ENCODE data around the gene MDFI. TPM values are rescaled to one million over a fixed set of nuclear protein-coding genes. Genes with fewer than 3 reads are reported as not detected.

The MDFI gene
- polyA plus RNA-seq, 1 experiment = 0.19 TPM

GRCh38 chr6:41675992-41676391 is 37.7 kb downstream of the MDFI start:
- CTCF ChIA-PET = interaction anchor here (0.7 to 1.2 kb wide), 2 partner anchors 308 to 357 kb away, joined by 4 to 16 read pairs; no protein-coding TSS in a partner anchor
- POLR2A ChIA-PET = no interaction called here
- Histone ChIP-seq H3K27me3 (ENCODE audit: control insufficient read depth, insufficient read depth, low read length) (peaks cover 36% of the 10 kb centered on the region), H3K27ac (ENCODE audit: low read depth, low read length) (no peak overlapping the region), H3K4me3 (ENCODE audit: low read depth, low read length) (no peak overlapping the region), H3K9me3 (ENCODE audit: control insufficient read depth, insufficient read depth, low read length) (no peaks in the 10 kb centered on the region)
- DNase-seq (ENCODE audit: low read depth, low spot score) = no peak
- TF ChIP-seq CTCF (IDR thresholded peaks at IDR 0.05; ENCODE audit: low read depth, low read length) = no peak

- no peak for DNase-seq (ENCODE audit: low read depth, low spot score)
- TF ChIP-seq CTCF (IDR thresholded peaks at IDR 0.05; ENCODE audit: low read depth, low read length) = no peak
Measured at GRCh38 chr6:41676431-41676830, 38.2 kb downstream of the MDFI start.

GRCh38 chr6:41677124-41677921 is 39.1 kb downstream of the MDFI start:
- no peaks in the 10 kb centered on the region for H3K9me3 ChIP-seq (ENCODE audit: control insufficient read depth, insufficient read depth, low read length)
- no peak overlapping the region for H3K4me3 ChIP-seq (ENCODE audit: low read depth, low read length)
- no peak for TF ChIP-seq CTCF (IDR thresholded peaks at IDR 0.05; ENCODE audit: low read depth, low read length)
- no peak for DNase-seq (ENCODE audit: low read depth, low spot score)
- H3K27me3 ChIP-seq (ENCODE audit: control insufficient read depth, insufficient read depth, low read length) = peaks cover 29% of the 10 kb centered on the region
- ChIA-PET POLR2A (no interaction called here), CTCF (no interaction called here)
- H3K27ac ChIP-seq (ENCODE audit: low read depth, low read length) = no peak overlapping the region

More at GRCh38 chr6:41676431-41676830, 38.2 kb downstream of the MDFI start:
- Histone ChIP-seq H3K27me3 (ENCODE audit: control insufficient read depth, insufficient read depth, low read length) (peaks cover 36% of the 10 kb centered on the region), H3K27ac (ENCODE audit: low read depth, low read length) (no peak overlapping the region), H3K4me3 (ENCODE audit: low read depth, low read length) (no peak overlapping the region), H3K9me3 (ENCODE audit: control insufficient read depth, insufficient read depth, low read length) (no peaks in the 10 kb centered on the region)
- ChIA-PET CTCF (interaction anchor here (1.2 kb wide), 1 partner anchor 308 kb away, joined by 4 read pairs; no protein-coding TSS in a partner anchor), POLR2A (no interaction called here)

GRCh38 chr6:41678511-41679084 is 40.3 kb downstream of the MDFI start:
- Histone ChIP-seq H3K27me3 (ENCODE audit: control insufficient read depth, insufficient read depth, low read length) (peaks cover 19% of the 10 kb centered on the region), H3K27ac (ENCODE audit: low read depth, low read length) (no peak overlapping the region), H3K4me3 (ENCODE audit: low read depth, low read length) (no peak overlapping the region), H3K9me3 (ENCODE audit: control insufficient read depth, insufficient read depth, low read length) (no peaks in the 10 kb centered on the region; the same call in 1 of the 2 replicates)
- no peak for TF ChIP-seq CTCF (IDR thresholded peaks at IDR 0.05; ENCODE audit: low read depth, low read length)
- CTCF ChIA-PET = interaction anchor here (1.2 to 4.7 kb wide), 3 partner anchors 76 to 309 kb away, joined by 4 to 98 read pairs (median 73); no protein-coding TSS in a partner anchor
- DNase-seq (ENCODE audit: low read depth, low spot score) = no peak
- POLR2A ChIA-PET = no interaction called here

GRCh38 chr6:41679696-41680095 is 41.4 kb downstream of the MDFI start:
- no peak for TF ChIP-seq CTCF (IDR thresholded peaks at IDR 0.05; ENCODE audit: low read depth, low read length)
- Histone ChIP-seq H3K27ac (ENCODE audit: low read depth, low read length) (no peak overlapping the region), H3K4me3 (ENCODE audit: low read depth, low read length) (no peak overlapping the region), H3K9me3 (ENCODE audit: control insufficient read depth, insufficient read depth, low read length) (no peaks in the 10 kb centered on the region; the same call in 1 of the 2 replicates), H3K27me3 (ENCODE audit: control insufficient read depth, insufficient read depth, low read length) (peaks cover 16% of the 10 kb centered on the region)
- ChIA-PET POLR2A (no interaction called here), CTCF (interaction anchor here (1.2 to 4.7 kb wide), 3 partner anchors 77 to 310 kb away, joined by 4 to 98 read pairs (median 73); no protein-coding TSS in a partner anchor)
- DNase-seq (ENCODE audit: low read depth, low spot score) = no peak

Data from AG04450 (cell line).